Measurements from ENCODE around the gene LRP1B.
"Not testable (repeated sequence)": the region's sequence is repeated elsewhere in the genome, so short reads cannot be mapped to it uniquely, and the experiment has no call there.

The LRP1B gene

GRCh38 chr2:142100139-142100873, 30.5 kb downstream of the LRP1B start:
- no peaks in the 10 kb centered on the region for H3K9me3 Mint-ChIP-seq
- no peak overlapping the region for H3K27ac Mint-ChIP-seq
- H3K27me3 Mint-ChIP-seq (ENCODE audit: low read depth): no peaks in the 10 kb centered on the region
- TF ChIP-seq CTCF (IDR thresholded peaks at IDR 0.05; ENCODE audit: unreplicated experiment in 3 of 3): no peak
- H3K4me1 Mint-ChIP-seq: no peaks in the 10 kb centered on the region
- H3K36me3 Mint-ChIP-seq (ENCODE audit: low read depth): no peaks in the 10 kb centered on the region
- no peak overlapping the region for H3K4me3 Mint-ChIP-seq

- Mint-ChIP-seq H3K36me3 (ENCODE audit: low read depth) (no peaks in the 10 kb centered on the region), H3K27ac (no peak overlapping the region), H3K27me3 (ENCODE audit: low read depth) (no peaks in the 10 kb centered on the region), H3K4me1 (no peaks in the 10 kb centered on the region), H3K9me3 (no peaks in the 10 kb centered on the region), H3K4me3 (no peak overlapping the region)
- TF ChIP-seq CTCF (IDR thresholded peaks at IDR 0.05; ENCODE audit: unreplicated experiment in 3 of 3): no peak
Measured at GRCh38 chr2:142097711-142098110, 33.1 kb downstream of the LRP1B start.

GRCh38 chr2:142095647-142096046, 35.2 kb downstream of the LRP1B start:
- TF ChIP-seq CTCF (IDR thresholded peaks at IDR 0.05; ENCODE audit: unreplicated experiment in 3 of 3): no peak
- no peaks in the 10 kb centered on the region for H3K36me3 Mint-ChIP-seq (ENCODE audit: low read depth)
- H3K27ac Mint-ChIP-seq: no peak overlapping the region
- no peaks in the 10 kb centered on the region for H3K9me3 Mint-ChIP-seq
- no peak overlapping the region for H3K4me3 Mint-ChIP-seq
- no peaks in the 10 kb centered on the region for H3K4me1 Mint-ChIP-seq
- H3K27me3 Mint-ChIP-seq (ENCODE audit: low read depth): no peaks in the 10 kb centered on the region

- H3K27ac Mint-ChIP-seq: no peak overlapping the region
Measured at GRCh38 chr2:142094233-142094632, 36.6 kb downstream of the LRP1B start.

GRCh38 chr2:142088058-142088568, 42.7 kb downstream of the LRP1B start:
- Mint-ChIP-seq H3K4me1 (no peaks in the 10 kb centered on the region), H3K36me3 (ENCODE audit: low read depth) (no peaks in the 10 kb centered on the region), H3K27me3 (ENCODE audit: low read depth) (no peaks in the 10 kb centered on the region), H3K4me3 (no peak overlapping the region), H3K27ac (no peak overlapping the region), H3K9me3 (no peaks in the 10 kb centered on the region)
- no peak for TF ChIP-seq CTCF (IDR thresholded peaks at IDR 0.05; ENCODE audit: unreplicated experiment in 3 of 3)

More at GRCh38 chr2:142094233-142094632, 36.6 kb downstream of the LRP1B start:
- H3K9me3 Mint-ChIP-seq: no peaks in the 10 kb centered on the region
- H3K4me1 Mint-ChIP-seq: no peaks in the 10 kb centered on the region
- no peak overlapping the region for H3K4me3 Mint-ChIP-seq
- no peaks in the 10 kb centered on the region for H3K27me3 Mint-ChIP-seq (ENCODE audit: low read depth)
- no peaks in the 10 kb centered on the region for H3K36me3 Mint-ChIP-seq (ENCODE audit: low read depth)
- no peak for TF ChIP-seq CTCF (IDR thresholded peaks at IDR 0.05; ENCODE audit: unreplicated experiment in 3 of 3)

- not testable (repeated sequence) for H3K27me3 Mint-ChIP-seq (ENCODE audit: low read depth); H3K36me3 Mint-ChIP-seq (ENCODE audit: low read depth); H3K4me1 Mint-ChIP-seq; H3K9me3 Mint-ChIP-seq; H3K4me3 Mint-ChIP-seq; H3K27ac Mint-ChIP-seq
Measured at GRCh38 chr2:142087585-142087984, 43.2 kb downstream of the LRP1B start.

Measured in nephron (organoid).